ENCODE results near the gene TSC1.

- TF ChIP-seq CTCF (IDR thresholded peaks at IDR 0.05) (no peak), POLR2A (IDR thresholded peaks at IDR 0.05) (peak; percentile 58), EP300 (IDR thresholded peaks at IDR 0.05) (peak; percentile 83)
These were observed at the start of gene TSC1 for GRCh38 chr9:132944294-132945185.
